SKM-1 (cell line): Measurements from ENCODE around the gene PIK3C2A.
"Not testable (repeated sequence)": the region's sequence is repeated elsewhere in the genome, so short reads cannot be mapped to it uniquely, and the experiment has no call there.

Experiments
- DNase-seq: peaks from one replicate; lab custom pipeline; 2025; ENCODE audit not compliant: unreplicated experiment; lab: John Stamatoyannopoulos, UW

PIK3C2A gene, protein sequence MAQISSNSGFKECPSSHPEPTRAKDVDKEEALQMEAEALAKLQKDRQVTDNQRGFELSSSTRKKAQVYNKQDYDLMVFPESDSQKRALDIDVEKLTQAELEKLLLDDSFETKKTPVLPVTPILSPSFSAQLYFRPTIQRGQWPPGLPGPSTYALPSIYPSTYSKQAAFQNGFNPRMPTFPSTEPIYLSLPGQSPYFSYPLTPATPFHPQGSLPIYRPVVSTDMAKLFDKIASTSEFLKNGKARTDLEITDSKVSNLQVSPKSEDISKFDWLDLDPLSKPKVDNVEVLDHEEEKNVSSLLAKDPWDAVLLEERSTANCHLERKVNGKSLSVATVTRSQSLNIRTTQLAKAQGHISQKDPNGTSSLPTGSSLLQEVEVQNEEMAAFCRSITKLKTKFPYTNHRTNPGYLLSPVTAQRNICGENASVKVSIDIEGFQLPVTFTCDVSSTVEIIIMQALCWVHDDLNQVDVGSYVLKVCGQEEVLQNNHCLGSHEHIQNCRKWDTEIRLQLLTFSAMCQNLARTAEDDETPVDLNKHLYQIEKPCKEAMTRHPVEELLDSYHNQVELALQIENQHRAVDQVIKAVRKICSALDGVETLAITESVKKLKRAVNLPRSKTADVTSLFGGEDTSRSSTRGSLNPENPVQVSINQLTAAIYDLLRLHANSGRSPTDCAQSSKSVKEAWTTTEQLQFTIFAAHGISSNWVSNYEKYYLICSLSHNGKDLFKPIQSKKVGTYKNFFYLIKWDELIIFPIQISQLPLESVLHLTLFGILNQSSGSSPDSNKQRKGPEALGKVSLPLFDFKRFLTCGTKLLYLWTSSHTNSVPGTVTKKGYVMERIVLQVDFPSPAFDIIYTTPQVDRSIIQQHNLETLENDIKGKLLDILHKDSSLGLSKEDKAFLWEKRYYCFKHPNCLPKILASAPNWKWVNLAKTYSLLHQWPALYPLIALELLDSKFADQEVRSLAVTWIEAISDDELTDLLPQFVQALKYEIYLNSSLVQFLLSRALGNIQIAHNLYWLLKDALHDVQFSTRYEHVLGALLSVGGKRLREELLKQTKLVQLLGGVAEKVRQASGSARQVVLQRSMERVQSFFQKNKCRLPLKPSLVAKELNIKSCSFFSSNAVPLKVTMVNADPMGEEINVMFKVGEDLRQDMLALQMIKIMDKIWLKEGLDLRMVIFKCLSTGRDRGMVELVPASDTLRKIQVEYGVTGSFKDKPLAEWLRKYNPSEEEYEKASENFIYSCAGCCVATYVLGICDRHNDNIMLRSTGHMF (N-terminal part only)

DNA sequence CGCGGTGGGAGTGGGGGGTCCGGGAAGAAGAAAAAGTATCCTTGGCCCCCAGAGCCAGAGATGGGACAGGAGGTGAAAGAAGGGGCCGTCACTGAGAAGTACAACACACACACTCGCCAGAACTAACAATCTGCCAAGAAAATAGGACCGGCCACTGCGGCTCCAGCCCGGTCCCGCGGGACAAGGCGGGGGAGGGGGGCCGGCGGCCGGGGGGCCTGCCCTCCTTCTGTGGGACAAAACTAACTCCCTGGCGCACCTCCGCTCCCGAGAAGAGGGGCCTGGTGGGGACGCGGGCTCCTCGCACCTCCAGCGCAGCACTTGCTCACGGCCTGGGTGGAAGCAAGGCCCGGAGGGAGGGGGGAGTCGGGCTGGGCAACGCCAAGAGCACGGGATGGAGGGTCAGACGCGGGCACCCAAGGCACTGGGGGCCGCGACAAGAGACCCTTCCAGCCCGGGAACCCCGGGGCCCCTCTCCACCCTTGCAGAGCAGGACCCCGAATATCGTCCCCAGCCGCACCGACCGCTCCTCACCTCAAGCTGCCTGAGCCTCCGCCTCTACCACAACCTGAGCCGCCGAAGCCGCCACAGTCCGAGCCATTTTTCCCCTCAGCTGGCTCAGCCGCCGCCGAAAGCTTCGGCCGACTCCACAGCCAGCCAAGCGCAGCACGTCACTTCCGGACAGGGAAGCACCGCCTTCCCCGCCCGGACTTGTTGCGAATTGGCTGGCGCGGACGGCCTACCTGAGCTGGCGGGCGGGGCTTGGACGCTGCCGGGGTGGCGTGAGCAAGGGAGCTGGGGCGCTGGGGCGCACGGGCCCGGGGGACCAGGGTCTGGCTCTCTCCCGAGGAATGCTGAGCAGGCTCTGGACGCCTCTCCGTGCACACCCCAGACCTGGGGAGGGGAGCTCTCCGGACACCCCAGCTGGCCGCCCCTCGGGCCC, at the start of gene PIK3C2A:
Gene PIK3C2A (minus strand): TSS at position 670 of the 940 bp plus-strand sequence. CDS start 38,245 bp downstream, outside the sequence.
- DNase-seq: peak; percentile 61

DNA sequence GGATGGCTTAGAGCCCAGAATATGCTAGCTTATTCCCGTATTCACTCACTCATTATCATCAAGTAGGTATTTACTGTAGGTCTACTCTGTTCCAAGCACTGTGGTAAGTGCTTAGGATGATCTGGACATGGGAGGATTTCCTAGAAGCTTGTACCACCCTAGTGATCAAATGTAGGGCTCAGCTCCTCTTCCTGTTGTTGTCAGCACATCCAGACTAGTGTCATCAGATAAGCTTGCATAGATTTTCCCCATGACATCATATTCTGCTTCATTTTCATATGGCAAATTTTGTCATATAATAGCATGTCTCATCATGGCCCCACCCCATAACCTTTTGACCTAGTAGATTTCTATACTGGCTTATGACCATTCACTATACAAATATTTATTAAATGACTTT, 49.4 kb upstream of the PIK3C2A start:
- DNase-seq: no peak

DNA sequence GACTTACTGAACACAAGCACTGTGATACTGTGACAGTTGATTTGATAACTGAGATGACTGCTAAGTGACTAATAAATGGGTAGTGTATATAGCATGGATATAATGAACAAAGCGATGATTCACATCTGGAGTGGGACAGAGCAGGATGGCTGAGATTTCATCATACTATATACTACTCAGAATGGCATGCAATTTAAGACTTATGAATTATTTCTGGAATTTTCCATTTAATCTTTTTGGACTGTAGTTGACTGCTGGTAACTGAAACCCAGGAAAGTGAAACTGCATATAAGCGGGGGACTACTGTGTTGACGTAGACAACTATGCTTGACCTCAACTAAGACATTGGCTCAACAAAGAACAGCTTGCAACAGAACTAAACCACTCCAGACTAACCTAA, 48.7 kb upstream of the PIK3C2A start:
- DNase-seq: no peak

DNA sequence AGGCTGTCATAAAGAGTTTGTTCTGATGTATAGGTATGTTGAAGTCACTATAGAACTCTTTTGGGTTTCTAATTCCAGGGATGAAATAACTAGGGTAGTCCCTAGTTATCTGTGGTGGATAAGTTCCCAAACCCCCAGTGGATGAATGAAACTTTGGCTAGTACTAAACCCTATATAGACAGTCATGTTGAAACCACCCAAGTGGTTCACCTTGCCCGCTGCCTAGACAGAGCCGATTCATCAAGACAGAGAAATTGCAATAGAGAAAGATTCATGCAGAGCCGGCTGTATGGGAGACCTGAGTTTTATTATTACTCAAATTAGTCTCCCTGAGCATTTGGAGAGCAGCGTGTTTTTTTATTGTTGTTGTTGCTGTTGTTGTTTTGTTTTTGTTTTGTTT, 44.9 kb upstream of the PIK3C2A start:
- no peak for DNase-seq

DNA sequence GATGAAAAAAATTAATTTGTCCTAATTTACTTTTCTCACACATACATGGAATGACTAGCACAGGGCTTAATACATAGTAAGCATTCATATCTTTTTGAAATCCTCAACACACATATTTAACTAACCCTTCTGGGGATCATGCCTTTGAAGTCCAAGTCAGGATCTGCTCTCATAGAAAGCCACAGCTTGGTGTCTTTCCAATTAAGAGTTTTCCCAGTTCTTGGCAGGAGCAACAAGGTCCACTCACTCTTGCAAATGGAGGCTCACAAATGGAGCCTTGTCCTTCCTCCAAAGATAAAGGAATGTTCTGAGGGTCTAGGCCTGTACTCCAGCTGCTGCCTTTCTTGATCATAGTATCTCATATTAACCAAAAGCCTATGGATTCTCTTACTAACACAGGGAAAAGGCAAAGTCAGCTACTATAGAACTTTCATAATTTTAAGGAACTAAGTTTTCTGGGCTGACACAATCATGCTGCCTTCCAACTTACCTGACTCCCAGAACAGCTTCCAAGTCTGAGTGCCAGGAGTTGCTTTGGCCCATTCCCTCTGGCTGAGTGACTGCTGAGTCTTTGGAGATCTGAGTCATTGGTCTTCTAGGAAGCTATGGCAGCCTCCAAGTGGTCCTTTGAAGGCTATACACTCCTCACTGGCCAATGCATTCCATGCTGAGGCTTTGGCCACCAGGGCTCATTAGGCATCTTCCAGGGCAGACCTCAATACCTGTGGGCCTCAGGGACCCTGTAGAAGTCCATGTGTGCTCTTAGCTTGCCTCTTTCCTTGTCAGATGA, 43.0 kb upstream of the PIK3C2A start:
- no peak for DNase-seq

DNA sequence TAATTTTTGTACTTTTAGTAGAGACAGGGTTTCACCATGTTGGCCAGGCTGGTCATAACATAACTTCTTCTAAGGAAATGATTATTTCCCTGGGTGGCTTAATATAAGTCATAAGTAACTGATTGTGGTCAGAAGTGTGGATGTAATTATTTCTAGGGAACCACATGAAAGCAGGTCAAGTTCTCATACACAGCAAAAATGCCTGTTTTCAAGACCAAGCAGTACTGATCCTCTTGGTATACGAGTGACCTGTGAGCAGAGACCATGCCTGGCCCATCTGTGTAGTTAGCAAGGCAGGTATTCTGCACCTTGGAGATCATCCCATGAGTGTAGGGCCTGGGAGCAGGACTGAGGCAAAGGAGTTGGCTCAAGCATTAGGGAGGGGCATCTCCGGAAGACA, 36.3 kb upstream of the PIK3C2A start:
- no peak for DNase-seq

DNA sequence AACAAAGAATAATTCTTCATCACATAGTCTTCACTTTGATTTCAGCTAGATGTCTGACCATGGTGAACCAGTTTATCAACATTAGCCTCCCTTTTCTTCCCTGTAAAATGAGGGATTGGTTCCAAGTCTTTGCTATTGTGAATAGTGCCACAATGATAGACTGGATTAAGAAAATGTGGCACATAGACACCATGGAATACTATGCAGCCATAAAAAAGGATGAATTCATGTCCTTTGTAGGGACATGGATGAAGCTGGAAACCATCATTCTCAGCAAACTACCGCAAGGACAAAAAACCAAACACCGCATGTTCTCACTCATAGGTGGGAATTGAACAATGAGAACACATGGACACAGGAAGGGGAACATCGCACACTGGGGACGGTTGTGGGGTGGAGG, 35.2 kb upstream of the PIK3C2A start:
- not testable (repeated sequence) for DNase-seq

DNA sequence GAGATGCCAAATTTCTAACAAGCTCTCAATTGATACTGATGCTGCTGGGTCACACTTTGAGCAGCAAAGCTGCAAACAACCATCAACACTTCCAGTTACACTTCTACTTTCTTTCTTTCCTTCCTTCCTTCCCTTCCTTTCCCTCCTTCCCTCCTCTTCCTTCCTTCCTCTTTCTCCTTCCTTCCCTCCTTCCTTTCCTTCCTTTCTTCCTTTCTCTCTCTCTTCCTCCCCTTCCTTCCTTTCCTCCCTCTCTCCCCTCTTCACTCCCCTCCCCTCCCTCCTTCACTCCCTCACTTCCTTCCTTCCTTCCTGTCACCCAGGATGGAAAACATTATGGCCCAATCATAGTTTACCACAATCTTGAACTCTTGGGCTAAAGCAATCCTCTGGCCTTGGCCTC, 33.0 kb upstream of the PIK3C2A start:
- DNase-seq: no peak

DNA sequence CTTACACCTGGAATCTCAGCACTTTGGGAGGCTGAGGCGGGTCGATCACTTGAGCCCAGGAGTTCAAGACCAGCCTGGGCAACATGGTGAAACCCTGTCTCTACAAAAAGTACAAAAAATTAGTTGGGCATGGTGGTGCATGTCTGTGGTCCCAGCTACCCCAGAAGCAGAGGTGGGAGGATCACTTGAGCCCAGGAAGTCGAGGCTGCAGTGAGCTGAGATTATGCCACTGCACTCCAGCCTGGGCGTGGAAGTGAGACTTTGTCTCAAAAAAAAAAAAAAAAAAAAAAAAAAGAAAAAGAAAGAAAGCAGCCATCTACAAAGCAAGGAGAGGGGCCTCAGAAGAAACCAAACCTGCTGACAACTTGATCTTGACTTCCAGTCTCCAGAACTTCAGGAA, 32.1 kb upstream of the PIK3C2A start:
- DNase-seq: not testable (repeated sequence)

DNA sequence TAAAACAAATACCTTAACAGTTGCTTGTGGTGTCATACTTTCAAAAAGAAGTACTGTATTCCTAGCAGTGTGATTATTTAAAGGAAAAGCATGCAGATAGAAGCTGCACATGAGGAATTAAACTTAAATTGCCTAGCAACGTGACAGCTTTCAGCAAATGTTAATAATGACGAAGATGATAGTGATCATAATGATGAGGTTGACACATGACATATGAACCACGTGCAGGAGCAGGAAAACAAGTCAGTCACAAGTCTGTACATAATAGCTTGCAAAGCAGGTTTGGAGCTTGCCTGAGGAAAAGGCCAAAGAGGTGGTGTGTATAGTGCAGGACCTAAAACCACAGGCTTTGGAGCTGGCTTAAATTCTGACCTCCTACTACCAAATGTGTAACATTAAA, 30.6 kb upstream of the PIK3C2A start:
- DNase-seq: no peak

DNA sequence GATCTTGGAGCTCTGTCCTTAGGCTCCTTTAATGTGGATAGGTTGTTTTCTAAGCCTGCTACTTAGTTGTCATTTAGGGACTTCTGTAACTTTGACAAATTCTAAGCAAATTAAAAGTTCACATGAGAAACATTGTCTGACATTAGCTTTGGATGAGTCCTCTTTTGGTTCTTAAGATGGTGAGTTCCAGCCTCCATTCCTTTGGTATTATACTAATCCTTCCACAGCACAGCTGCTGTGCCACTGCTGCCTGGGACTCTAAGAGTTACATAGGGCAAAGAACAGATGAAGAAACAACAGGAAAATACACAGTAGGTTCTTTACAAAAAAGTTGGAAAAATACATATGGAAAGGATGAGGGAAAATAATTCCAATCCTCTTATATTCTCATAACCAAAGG, 25.3 kb upstream of the PIK3C2A start:
- no peak for DNase-seq

DNA sequence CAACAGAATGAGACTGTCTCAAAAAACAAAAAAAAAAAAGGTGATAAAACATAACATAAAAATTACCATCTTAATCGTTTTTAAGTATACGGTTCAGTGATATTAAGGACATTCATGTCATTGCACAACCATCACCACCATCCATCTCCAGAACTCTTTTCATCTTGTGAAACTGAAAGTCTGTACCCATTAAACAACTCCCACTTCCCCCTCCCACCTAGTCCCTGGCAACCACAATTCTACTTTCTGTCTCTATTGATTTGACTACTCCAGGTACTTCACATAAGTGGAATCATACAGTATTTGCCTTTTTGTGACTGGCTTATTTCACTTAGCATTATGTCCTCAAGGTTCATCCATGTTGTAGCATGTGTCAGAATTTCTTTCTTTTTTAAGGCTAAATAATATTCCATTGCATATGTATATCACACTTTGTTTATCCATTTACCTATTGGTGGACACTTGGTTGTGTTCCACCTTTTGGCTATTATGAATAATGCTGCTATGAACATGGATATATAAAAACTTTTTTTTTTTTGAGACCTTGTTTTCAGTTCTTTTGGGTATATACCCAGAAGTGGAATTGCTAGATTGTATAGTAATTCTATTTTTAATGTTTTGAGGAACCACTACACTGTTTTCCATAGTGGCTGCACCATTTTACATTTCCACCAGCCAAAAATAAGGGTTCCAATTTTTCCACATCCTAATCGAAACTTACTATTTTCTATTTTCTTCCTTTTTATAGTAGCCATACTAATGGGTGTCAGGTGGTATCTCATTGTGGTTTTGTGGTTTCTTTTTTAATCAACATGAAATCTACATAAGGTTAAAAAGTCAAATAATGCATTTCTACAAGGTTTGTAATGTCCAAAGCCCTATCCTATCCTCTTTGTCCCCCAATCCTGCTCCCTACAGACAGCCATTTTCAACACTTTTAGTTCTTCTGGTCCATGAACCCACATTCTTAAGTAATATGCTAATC, 23.4 kb upstream of the PIK3C2A start:
- DNase-seq: no peak

DNA sequence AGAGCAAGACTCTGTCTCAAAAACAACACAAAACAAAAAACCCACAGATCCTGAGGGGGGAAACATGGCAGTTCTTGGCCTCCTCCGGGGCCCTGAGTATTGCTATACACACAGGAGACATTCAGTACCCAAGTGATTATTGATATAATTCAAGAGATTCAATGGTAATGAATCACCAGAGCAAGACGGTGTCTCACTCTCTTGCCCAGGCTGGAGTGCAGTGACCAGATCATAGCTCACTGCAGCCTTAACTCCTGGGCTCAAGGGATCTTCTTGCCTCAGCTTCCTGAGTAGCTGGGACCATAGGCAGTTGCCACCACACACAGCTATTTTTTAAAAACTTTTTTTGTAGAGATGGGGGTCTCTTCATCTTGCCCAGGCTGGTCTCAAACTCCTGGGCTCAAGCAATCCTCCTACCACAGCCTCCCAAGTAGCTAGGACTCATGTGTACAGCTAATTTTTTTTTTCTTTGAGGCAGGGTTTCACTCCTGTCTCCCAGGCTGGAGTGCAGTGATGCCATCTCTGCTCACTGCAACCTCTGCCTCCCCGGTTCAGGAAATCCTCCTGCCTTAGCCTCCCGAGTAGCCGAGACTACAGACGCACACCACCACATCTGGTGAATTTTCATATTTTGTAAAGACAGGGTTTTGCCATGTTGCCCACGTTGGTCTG, 21.8 kb upstream of the PIK3C2A start:
- DNase-seq: no peak

DNA sequence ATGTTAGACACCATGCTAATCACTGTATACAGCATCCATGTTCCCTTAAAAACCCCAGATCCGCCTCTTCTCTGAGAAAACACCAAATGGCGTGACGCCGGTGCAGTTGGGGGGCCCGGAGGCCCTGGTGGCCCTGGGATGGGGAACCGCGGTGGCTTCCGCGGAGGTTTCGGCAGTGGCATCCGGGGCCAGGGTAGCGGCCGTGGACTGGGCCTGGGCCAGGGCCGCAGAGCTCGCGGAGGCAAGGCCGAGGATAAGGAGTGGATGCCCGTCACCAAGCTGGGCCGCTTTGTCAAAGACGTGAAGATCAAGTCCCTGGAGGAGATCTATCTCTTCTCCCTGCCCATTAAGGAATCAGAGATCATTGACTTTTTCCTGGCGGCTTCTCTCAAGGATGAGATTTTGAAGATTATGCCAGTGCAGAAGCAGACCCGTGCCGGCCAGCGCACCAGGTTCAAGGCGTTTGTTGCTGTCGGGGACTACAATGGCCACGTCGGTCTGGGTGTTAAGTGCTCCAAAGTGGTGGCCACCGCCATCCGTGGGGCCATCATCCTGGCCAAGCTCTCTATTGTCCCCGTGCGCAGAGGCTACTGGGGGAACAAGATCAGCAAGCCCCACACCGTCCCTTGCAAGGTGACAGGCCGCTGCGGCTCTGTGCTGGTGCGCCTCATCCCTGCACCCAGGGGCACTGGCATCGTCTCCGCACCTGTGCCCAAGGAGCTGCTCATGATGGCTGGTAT, 20.6 kb upstream of the PIK3C2A start:
- not testable (repeated sequence) for DNase-seq

DNA sequence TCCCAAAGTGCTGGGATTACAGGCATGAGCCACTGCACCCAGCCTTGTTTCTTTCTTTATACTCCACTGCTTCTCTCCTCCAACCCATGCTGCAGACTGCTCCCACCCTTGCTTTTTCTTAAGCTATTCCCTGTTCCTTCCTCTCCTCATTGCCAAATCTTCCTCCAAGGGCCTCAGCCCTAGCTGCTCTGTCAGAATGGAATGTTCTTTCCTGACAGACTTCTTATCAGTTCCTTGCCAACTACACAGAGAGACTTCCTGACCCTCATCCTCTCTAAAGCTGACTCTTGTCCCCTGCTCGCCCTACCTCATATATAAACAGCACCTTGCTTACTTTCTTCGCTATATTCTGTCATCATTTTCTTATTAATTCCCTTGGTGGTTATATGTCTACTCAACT, 16.9 kb upstream of the PIK3C2A start:
- no peak for DNase-seq

DNA sequence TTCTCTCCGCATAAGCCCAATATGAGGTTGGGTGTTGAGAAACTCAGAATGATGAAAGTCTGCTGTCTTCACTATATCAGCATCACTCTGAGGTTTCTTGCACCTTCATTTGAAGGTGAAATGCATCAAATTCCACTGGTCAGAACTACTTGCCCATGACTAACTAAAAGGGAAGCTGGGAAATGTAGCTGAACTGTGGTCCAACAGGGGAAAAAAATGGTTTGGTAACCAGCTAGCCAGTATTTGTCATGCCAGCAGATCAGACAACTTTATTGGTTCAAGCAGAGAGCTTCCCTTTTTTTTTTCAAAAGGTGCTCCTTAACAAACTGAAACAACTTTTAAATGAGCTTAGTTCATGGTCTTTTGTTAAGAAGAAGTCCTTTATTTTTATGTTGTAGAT, 14.2 kb upstream of the PIK3C2A start:
- peak; percentile 85 for DNase-seq

DNA sequence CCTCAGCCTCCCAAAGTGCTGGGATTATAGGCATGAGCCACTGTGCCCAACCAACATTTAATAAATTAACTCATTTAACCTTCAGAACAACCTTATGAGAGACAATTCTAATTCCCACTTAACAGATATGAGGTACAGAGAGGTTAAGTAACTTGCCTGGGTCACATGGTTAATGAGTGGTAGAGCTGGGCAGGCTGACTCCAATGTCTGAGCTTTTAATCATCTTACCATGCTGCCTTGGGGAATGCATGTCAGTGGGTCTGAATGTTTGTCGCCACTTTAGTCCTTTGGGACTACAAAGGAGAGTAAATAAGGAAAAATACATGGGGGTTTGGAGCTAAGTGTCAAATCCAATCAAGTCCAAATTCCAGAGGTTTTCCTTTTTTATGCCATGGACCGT, 11.2 kb upstream of the PIK3C2A start:
- DNase-seq: no peak
